Bronchial epithelial cell (primary cell): ENCODE results near the gene PTBP1. TPM values are rescaled to one million over a fixed set of nuclear protein-coding genes. Genes with fewer than 3 reads are reported as not detected.

Experiments
- DNase-seq: peaks from one replicate; pipeline ENCODE4 v3.0.0-alpha.2; 2010; ENCODE audit warnings: low read depth
- FAIRE-seq: peaks from 2 replicates; lab custom pipeline; 2011; peaks lifted over from hg19 to GRCh38; lab: Jason Lieb, UNC
- H3K27me3 ChIP-seq: 2 replicates; pipeline ENCODE4 v1.5.1; 2011; ENCODE audit warnings: low read length; ENCODE audit not compliant: control insufficient read depth, insufficient read depth
- H3K36me3 ChIP-seq: 2 replicates; pipeline ENCODE4 v1.5.1; 2011; ENCODE audit warnings: low read length; ENCODE audit not compliant: control insufficient read depth, insufficient read depth
- H3K4me3 ChIP-seq: 2 replicates; pipeline ENCODE4 v1.5.1; 2011; ENCODE audit warnings: mild to moderate bottlenecking, low read depth, low read length, control low read depth
- CTCF ChIP-seq: IDR thresholded peaks from 2 replicates; pipeline ENCODE4 v1.5.1; 2011; ENCODE audit warnings: mild to moderate bottlenecking, moderate library complexity, low read length, control low read depth, inconsistent platforms; ENCODE audit not compliant: insufficient read depth, severe bottlenecking
- total RNA-seq: library from RNA; depleted of rRNA; stranded (reverse); fragments of >200 nt; gene quantifications from 2 replicates; pipeline ENCODE4 v1.2.1, GENCODE V29; 2014

PTBP1 gene
- total RNA-seq, 1 donor from 2014 or later, result 99.0 TPM

- no peak for DNase-seq
- TF ChIP-seq CTCF, result no peak
- no peaks in the 10 kb centered on the region for H3K36me3 ChIP-seq
- H3K27me3 ChIP-seq, result no peaks in the 10 kb centered on the region
- no peak overlapping the region for H3K4me3 ChIP-seq
- no peak for FAIRE-seq
Measured at GRCh38 chr19:855566-856120, 58.4 kb downstream of the PTBP1 start.

GRCh38 chr19:858284-858683 is 61.0 kb downstream of the PTBP1 start:
- Histone ChIP-seq H3K4me3 (no peak overlapping the region), H3K27me3 (no peaks in the 10 kb centered on the region), H3K36me3 (no peaks in the 10 kb centered on the region)
- no peak for FAIRE-seq
- TF ChIP-seq CTCF, result no peak
- DNase-seq, result no peak

GRCh38 chr19:858868-859843 is 61.9 kb downstream of the PTBP1 start, which contains the start of gene CFD:
CFD (plus strand) TSS chr19:859664; CDS start chr19:859690, 26 bp downstream.
- H3K36me3 ChIP-seq, result no peaks in the 10 kb centered on the region
- H3K4me3 ChIP-seq, result peak within 1 kb of the TSS; percentile 36
- TF ChIP-seq CTCF, result no peak
- FAIRE-seq (no peak), DNase-seq (no peak)
- no peaks in the 10 kb centered on the region for H3K27me3 ChIP-seq

- TF ChIP-seq CTCF, result no peak
- FAIRE-seq (no peak), DNase-seq (no peak)
- H3K4me3 ChIP-seq, result no peak overlapping the region
- H3K27me3 ChIP-seq, result no peaks in the 10 kb centered on the region
- no peaks in the 10 kb centered on the region for H3K36me3 ChIP-seq
Measured at GRCh38 chr19:861141-861755, 64.0 kb downstream of the PTBP1 start.

Other genes with a start within 250 kb of the PTBP1 start
- 349 and 369 TPM in 2 replicates for gene BSG, start 224.9 kb upstream of the PTBP1 start, total RNA-seq
- gene HCN2, start 207.6 kb upstream of the PTBP1 start, total RNA-seq, result under 0.01 and 0.51 TPM in 2 replicates
- gene POLRMT, start 163.9 kb upstream of the PTBP1 start, total RNA-seq, result 27.5 and 29.0 TPM in 2 replicates
- gene FGF22, start 157.6 kb upstream of the PTBP1 start, total RNA-seq, result not detected in 2 replicates
- 28.3 and 42.6 TPM in 2 replicates for gene RNF126, start 134.2 kb upstream of the PTBP1 start, total RNA-seq
- gene FSTL3, start 121.1 kb upstream of the PTBP1 start, total RNA-seq, result 80.6 and 143 TPM in 2 replicates
- gene PRSS57, start 102.0 kb upstream of the PTBP1 start, total RNA-seq, result not detected in 2 replicates
- under 0.01 and 0.26 TPM in 2 replicates for gene PALM, start 88.5 kb upstream of the PTBP1 start, total RNA-seq
- 105 and 138 TPM in 2 replicates for gene MISP, start 46.3 kb upstream of the PTBP1 start, total RNA-seq
- gene PLPPR3, start 24.5 kb downstream of the PTBP1 start, total RNA-seq, result not detected in 2 replicates
- not detected in 2 replicates for gene AZU1, start 30.4 kb downstream of the PTBP1 start, total RNA-seq
- gene PRTN3, start 43.5 kb downstream of the PTBP1 start, total RNA-seq, result not detected in 2 replicates
- gene ELANE, start 54.9 kb downstream of the PTBP1 start, total RNA-seq, result not detected in 2 replicates
- 1.2 and 4.2 TPM in 2 replicates for gene CFD, start 62.2 kb downstream of the PTBP1 start, total RNA-seq
- 9.2 and 12.1 TPM in 2 replicates for gene MED16, start 95.7 kb downstream of the PTBP1 start, total RNA-seq
- gene RNU6-9, start 96.0 kb downstream of the PTBP1 start, total RNA-seq, result not detected in 2 replicates
- 35.8 and 46.1 TPM in 2 replicates for gene R3HDM4, start 115.8 kb downstream of the PTBP1 start, total RNA-seq
- 0.13 TPM in 1 of 2 replicates, not detected in the other for gene KISS1R, start 119.9 kb downstream of the PTBP1 start, total RNA-seq
- 15.8 and 16.0 TPM in 2 replicates for gene ARID3A, start 128.6 kb downstream of the PTBP1 start, total RNA-seq
- 36.3 and 68.2 TPM in 2 replicates for gene WDR18, start 186.9 kb downstream of the PTBP1 start, total RNA-seq
- 0.26 and 0.38 TPM in 2 replicates for gene GRIN3B, start 203.0 kb downstream of the PTBP1 start, total RNA-seq
- 54.8 and 65.9 TPM in 2 replicates for gene TMEM259, start 223.7 kb downstream of the PTBP1 start, total RNA-seq
- not detected in 2 replicates for gene RNU6-2, start 224.1 kb downstream of the PTBP1 start, total RNA-seq
- gene CNN2, start 229.2 kb downstream of the PTBP1 start, total RNA-seq, result 96.9 and 189 TPM in 2 replicates
- gene ABCA7, start 242.7 kb downstream of the PTBP1 start, total RNA-seq, result 6.8 and 13.8 TPM in 2 replicates